GM21367 (cell line): Measurements from ENCODE around the gene TTLL3.

Source experiments
- ATAC-seq: cut with Tn5 transposase; IDR thresholded peaks from one replicate; pipeline ENCODE4 v1.9.1; 2021; ENCODE audit not compliant: unreplicated experiment

Gene TTLL3

GRCh38 chr3:9780458-9780812 is 29.6 kb upstream of the TTLL3 start:
- no peak for ATAC-seq

GRCh38 chr3:9780910-9781309 is 29.2 kb upstream of the TTLL3 start:
- ATAC-seq: no peak

GRCh38 chr3:9781551-9781950 is 28.5 kb upstream of the TTLL3 start:
- no peak for ATAC-seq

GRCh38 chr3:9781978-9782603 is 28.0 kb upstream of the TTLL3 start:
- no peak for ATAC-seq

- ATAC-seq: no peak
Observed at GRCh38 chr3:9782770-9783169, 27.3 kb upstream of the TTLL3 start.

GRCh38 chr3:9783954-9784353 is 26.1 kb upstream of the TTLL3 start:
- no peak for ATAC-seq

GRCh38 chr3:9784965-9785364 is 25.1 kb upstream of the TTLL3 start:
- no peak for ATAC-seq

GRCh38 chr3:9785602-9786001 is 24.5 kb upstream of the TTLL3 start:
- ATAC-seq: no peak

GRCh38 chr3:9786209-9786739 is 23.8 kb upstream of the TTLL3 start:
- no peak for ATAC-seq

GRCh38 chr3:9786825-9787669 is 23.0 kb upstream of the TTLL3 start:
- ATAC-seq: no peak

GRCh38 chr3:9787714-9788113 is 22.3 kb upstream of the TTLL3 start:
- ATAC-seq: no peak

- ATAC-seq: no peak
Observed at GRCh38 chr3:9791127-9791526, 18.9 kb upstream of the TTLL3 start.

- ATAC-seq: no peak
Observed at GRCh38 chr3:9791790-9792404, 18.2 kb upstream of the TTLL3 start.

- ATAC-seq: peak; percentile 72
Observed at GRCh38 chr3:9792405-9793160, 17.5 kb upstream of the TTLL3 start, which contains the start of the genes ARPC4 and TADA3. TSS of gene ARPC4 (plus strand) at chr3:9793082. CDS start at chr3:9793122, 40 bp downstream. TSS of gene TADA3 (minus strand) at chr3:9792473. CDS start at chr3:9791466, 1,007 bp downstream.

- no peak for ATAC-seq
Observed at GRCh38 chr3:9793161-9793781, 16.8 kb upstream of the TTLL3 start.

GRCh38 chr3:9794400-9794799 is 15.7 kb upstream of the TTLL3 start:
- ATAC-seq: no peak

GRCh38 chr3:9795207-9795606 is 14.9 kb upstream of the TTLL3 start:
- no peak for ATAC-seq

- ATAC-seq: no peak
Observed at GRCh38 chr3:9797196-9797945, 12.7 kb upstream of the TTLL3 start.

GRCh38 chr3:9800529-9800928 is 9.5 kb upstream of the TTLL3 start:
- ATAC-seq: no peak

GRCh38 chr3:9803494-9803893 is 6.6 kb upstream of the TTLL3 start:
- ATAC-seq: no peak
